ENCODE data around the gene SPTBN1.

SPTBN1 gene

DNA sequence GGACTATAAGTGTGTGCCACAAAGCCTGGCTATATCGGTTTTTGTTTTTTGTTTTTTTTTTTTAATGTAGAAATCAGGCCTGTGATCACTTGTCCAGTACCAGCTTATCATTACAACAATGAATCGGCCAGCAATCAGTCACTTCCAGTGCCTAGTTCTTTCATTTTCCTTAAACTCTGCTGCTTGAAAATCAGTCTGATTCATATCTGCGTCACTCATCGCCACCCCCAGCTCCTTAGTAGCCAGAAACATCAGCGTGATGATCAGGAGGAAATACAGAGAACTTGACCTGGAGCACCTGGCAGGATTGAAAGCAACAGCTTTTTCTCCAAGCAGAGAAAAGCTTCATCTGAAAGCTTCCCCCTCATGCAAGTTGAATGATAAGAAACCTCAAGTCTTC lies 75.4 kb downstream of the SPTBN1 start:
- DNase-seq = no peak

DNA sequence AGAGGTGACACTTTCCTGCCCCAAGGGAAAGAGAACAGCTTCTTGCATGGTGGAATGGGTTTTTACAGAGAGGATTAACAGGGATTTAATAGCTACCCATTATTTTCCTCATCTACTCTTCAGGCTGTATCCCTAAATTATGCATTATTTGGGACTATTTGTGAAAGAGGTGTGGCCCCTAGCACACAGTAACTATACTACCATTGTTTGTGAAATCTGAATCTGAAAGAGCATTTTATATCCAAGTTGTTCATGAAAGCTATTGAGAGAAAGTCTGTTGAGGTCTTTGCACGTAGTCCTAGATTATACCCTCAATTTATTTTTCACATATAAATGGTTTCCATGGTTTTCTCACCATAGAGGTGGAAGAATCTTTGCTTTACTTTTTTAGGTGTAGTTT lies 78.1 kb downstream of the SPTBN1 start:
- no peak for DNase-seq

DNA sequence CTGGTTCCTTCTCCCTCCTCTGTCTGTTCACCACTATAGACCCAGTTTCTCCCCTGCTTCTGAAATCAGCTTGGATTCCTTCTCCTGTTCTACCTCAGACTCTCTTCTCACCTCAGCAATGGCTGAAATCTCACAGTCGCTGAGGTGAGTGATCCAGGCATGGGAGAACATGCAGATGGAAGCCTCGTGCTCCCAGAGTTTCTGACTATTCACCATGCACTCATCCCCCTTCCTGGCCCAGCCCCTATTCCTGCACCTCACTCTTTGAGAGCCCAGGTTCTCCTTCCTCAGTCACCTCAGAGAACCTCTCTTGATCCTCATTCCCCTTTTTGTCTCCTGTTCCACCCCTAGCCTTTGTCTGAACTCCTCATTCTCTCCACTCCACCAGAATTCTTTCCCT lies 78.5 kb downstream of the SPTBN1 start:
- DNase-seq = no peak

DNA sequence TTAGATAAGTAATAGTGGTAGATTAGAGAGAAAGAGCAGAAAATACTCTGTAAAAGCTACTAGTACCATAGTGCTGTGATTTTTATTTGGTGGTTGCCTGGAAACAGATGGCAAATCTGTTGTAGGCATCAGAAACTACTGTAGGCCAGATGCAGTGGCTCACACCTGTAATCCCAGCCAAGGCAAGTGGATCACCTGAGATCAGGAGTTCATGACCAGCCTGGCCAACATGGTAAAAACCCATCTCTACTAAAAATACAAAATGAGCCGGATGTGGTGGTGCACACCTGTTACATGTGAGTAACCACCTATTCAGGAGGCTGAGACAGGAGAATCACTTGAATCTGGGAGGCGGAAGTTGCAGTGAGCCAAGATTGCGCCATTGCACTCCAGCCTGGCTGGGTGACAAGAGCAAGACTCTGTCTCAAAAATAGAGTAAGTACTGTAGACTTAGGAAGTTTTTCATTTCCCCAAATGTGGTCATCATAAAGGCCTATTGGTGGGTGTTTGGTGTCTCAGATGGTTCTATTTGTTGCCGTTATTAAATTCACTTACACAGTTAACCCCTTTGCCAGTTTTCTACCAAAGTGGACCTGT lies 79.6 kb downstream of the SPTBN1 start:
- no peak for DNase-seq

DNA sequence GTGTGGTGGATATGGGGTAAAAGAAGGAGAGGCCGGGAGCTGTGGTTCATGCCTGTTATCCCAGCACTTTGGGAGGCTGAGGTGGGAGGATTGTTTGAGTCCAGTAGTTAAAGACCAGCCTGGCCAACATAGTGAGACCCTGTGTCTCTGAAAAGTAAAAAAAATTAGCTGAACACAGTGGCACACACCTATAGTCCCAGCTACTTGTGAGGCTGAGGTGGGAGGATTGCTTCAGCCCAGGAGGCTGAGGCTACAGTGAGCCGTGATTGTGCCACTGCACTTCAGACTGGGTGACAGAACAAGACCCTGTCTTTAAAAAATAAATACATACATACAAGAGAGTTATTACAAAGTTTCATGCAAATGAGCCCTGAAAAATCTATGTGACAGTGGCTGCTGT lies 80.6 kb downstream of the SPTBN1 start:
- DNase-seq = no peak

DNA sequence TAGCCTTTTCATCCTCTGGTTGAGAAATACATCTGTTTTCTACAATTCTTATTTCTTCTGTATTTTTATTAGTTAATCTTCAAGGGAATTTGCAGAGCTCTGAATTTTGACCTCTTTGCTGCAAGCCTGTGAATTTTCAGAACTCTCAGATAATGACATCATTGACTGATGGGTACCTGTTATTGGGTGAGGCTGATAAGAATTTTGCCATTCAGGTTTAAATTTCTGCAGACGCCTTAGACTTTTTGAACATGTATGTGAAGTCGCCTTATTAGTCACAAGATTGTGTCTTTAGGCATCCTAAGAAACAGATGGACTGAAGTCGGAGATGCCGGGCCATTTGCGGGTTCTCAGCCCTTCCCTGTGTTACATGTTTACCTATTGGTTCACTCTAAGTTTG lies 82.4 kb downstream of the SPTBN1 start:
- no peak for DNase-seq

DNA sequence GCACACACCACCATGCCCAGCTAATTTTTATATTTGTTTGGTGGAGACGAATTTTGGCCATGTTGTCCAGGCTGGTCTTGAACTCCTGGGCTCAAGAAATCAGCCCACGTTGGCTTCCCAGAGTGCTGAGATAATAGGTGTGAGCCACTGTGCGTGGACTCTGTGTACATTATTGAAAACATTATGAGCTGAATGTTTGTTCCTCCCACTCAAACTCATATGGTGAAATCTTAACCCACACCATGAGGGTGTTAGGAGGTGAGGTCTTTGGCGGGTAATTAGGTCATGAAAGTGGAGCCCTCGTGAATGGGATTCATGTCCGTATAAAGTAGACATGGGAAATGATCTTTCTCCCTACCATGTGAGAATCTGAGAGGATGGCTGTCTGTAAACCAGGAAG lies 83.6 kb downstream of the SPTBN1 start:
- DNase-seq = no peak

DNA sequence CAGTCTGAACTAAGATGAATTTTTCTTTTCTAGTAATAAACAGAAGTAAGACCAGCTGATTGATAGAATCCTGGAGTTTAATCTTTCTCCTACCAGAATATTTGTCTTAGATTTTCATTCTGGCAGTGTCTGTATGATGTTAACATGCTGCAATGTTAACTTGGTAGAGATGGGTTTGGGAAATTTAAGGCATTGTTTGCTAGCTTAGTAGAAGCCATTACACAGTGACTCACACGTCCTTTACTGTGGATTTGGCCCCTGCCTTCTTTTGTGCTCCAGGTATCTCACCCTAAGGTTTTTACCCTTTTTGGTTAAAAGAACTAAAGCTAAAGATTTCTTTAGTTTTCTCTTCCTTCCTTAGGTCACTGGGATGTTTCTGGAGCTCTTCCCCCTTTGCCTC lies 84.1 kb downstream of the SPTBN1 start:
- no peak for DNase-seq

DNA sequence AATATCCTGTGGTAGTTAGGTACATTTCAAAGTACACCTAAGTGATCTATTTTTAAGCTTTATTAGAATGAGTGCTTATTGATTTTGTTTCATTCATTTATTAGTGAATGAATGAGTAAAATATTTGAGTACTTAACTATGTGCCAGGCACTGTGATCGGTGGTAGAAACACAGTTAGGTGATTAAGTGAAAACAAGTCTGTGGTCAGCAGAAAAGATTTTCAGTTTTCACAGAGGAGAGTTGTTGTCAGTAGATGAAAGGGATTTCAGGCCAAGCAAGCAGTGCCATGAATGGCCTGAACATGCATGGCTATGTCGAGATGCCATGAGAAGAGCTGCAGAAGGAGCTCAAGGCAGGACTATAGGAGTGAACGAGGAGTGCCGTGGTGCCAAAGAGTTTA lies 85.9 kb downstream of the SPTBN1 start:
- DNase-seq = no peak

DNA sequence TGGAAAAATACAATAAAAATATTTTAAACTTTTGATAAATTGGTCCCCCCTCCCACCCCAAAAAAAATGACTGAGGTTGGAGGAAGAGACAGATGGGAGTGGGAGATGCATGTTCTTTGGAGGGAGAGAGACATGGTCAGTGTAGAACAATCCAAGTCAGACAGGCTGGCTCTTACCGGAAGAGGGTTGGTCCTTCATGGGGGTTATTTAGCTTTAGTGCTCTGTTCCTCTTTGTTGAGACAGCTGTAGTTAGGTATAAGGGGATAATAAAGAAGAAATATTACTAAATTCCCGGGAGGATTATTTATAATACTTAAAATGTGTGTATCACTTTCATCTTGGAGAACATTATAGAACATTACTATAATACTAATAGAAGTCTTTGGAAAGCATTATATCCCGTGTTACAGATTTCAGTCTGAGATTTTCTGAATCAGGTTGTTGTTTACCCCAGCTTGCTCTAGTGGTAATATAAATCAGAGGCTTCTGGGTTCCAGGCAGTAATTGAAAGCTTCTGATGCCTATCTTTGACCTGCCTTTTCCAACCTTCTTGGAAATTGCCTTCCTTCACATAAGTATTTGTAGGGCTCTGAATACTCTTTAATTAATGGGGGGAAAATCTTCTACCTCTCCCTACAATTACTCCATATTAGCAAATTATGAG lies 87.7 kb downstream of the SPTBN1 start:
- DNase-seq = no peak

DNA sequence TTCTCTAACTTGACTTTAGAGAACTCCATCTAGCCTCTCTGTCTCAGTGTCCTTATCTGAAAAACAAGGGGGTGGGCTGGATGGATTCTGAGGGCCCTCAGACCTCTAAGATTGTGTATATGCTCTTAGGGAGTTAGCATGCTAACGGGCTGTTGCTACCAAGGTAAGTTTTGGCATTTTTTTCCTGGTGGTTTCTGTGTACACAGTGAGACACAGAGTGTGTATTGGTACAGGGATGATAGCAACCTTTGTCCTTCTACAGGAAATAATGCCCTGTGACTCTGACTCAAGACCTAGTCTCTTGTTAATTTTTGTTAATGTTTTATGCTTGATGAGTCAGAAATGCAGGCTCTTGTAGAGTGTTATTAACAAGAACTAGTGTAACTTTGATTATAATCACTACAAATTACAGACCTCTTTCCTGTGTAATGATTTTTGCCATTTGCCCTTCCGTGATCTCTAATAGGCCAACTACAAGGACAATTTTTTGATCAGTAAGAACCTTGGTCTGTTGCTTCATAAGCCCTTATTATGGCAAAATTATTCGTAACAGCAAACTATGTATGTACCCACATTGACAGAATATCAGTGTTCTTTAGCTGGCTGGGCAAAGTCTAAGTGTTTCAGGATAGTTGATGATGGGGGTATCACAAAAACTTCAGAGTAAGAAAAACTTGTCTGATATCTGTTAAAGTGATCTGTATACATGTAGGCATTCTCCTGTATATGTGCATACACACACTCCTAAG lies 89.7 kb downstream of the SPTBN1 start:
- no peak for DNase-seq

DNA sequence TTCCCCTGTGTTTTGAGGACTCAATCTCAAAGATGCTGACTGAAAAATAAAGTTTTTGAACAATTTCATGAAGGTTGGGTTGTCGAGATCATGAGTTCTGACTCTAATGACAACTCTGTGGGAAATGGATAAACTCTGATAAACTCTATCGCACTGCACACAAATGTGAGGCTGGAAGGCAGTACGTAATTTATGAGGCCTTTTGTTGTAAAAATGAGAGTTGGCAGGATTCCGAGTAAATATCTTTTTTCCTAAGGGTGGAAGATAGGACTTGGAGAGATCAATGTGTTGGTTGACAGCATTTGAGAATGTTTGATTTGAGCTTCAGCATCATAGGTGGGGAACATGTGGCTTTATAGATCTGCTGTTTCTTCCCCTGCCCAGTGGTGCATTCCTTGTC lies 90.4 kb downstream of the SPTBN1 start:
- DNase-seq = no peak

DNA sequence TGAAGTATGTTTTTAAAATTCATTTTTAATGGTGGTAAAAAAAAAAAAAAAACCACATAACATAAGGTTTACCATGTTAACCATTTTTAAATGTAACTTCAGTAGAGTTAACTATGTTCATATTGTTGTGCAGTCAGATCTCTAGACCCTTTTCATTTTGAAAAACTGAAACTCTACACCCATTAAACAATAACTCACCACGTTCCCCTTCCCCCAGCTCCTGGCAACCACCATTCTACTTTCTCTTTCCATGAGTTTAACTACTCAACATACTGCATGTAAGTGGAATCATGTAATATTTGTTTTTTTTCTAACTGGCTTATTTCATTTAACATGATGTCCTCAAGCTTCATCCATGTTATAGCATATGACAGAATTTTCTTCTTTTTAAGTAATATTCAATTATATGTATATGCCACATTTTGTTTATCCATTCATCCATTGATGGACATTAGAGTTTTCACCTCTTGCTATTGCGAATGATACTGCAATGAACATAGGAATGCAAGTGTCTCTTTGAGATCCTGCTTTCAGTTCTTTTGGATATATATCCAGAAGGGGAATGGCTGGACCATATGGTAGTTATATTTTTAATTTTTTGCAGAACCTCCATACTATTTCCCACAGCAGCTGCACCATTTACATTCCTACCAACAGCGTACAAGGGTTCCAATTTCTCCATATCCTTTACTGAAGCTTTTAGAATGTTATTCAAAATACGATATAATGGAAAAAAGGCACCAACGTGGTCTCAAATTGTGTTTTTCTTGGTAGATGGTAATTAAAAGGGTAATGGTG lies 91.0 kb downstream of the SPTBN1 start:
- no peak for DNase-seq

DNA sequence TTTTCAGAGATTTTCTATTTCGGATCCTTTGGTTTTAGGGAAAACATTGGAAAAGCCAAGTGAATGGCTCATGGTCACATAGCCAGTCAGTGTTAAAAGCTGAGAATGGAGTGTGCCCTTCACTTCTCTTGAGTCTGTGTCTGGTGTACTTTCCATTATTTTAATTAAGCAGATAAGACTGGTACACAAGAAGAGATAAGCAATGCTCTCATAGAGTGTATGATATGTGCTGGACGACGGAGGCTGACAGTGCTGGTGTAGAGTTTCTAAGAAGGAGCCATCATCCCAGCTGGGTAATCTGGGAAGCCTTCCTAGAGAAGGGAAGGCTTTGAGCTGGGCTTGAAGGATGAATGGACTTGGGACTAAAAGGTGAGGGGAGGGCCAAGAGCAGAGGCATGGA lies 93.3 kb downstream of the SPTBN1 start:
- no peak for DNase-seq

DNA sequence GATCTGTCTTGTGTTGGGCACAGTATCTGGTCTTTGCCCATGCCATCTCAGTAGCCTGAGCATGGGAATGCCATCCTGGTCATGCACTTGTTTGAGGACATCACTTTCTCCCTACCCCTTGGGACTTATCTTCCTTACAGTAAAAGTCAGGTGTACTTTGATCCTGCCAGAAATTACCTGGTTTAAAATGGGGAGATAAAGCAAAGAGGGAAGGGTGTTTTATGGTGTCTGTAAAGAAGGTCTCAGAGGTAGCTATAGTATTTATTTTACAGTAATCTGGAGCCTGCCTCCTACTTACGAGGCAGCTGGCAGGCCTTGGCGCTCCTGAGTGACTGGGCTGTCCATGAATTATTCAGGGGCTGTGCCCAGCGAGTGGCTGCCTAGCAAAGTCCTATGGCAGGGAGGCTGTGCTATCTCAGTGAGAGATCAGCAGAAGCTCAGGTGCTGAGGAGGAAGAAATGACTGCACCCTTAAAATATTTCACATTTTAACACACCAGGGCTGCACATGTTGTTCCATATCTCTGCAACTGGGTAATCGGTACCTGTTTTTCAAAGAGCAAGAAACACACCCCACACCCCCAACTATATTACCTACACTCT lies 93.9 kb downstream of the SPTBN1 start:
- no peak for DNase-seq

DNA sequence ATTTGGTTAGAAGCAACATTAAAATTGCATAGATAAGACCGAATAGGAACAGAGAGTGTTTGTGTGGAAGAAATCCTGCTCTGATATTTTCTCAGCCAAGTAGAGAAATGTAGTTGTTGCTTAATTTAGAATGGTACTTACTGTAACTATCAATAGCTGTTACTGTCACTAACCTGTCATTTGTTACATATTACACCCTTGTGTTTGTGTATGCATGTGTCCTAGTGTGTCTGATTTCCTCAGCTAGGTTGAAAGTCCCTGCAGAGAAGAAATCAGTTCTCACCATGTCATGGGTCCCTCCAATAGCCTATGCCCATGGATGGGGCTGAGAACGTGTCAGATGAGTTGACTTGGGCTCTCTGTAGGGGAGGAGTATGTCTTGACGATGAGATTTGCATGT lies 94.4 kb downstream of the SPTBN1 start:
- DNase-seq = no peak

DNA sequence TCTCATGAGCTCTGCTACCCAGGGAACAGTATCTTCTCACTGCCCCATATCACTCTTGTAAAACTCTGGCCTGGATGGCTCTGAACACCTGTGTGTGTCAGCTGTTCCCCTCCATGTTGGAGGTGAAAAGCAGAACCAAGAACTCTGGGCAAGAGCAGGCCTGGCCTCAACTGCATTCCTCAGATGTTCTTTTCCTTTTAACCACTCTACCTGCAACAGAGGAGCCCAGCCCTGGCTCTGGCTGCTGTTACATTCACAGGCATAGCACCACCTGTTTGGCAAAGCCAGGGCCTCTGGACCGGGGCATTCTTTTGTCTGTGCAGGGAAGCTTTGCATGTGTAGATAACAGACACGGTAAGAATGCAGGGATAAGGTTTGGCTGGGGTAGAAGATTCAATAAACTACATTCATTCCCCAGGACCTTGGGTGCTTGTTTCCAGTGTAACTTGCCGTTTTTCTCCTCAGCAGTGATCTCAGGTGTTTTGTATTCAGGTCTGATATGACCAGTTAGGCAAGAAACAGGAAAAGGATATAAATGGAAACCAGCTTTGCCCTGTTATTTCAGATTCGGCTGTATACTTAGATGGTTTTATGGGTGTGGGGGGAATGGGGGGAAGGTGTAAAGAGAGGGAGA lies 95.1 kb downstream of the SPTBN1 start:
- no peak for DNase-seq

DNA sequence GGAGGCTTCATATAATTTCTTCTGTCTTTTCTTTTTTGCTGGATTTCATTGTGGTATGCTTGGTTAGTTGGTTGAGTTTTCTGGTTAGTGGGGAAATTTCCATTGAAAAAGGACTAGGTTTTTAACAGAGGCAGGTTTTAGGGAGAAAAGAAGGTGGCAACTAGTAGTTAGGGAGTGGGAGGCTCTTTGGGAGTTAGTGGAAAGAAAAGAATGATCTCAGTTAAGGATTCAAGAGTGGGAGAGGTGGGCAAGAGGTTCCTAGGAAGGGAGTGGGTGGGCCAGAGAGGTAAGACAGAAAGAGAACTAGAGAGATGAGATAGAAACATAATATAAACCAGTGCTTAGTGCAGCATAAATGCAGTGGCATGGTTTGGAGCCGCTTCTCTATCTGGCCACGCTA lies 96.9 kb downstream of the SPTBN1 start:
- DNase-seq = no peak

DNA sequence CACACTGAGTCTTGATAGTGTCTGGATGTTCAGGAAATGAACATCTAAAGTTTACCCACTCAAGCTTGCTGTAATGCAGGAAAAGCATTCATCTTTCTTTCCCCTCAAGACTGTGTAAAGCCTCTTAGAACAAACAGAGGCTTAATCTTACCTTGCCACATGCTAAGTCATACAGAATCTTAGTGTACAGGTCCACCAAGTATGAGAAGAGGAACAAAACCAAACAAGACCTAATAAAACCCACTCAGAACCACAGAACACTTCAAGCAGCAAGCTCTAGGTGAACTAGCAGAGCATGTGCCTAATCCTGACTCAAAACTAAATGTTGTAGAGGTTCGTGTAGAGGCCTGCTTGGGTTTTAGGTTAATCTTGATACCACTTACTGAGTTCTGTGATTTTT lies 97.6 kb downstream of the SPTBN1 start:
- DNase-seq = no peak

DNA sequence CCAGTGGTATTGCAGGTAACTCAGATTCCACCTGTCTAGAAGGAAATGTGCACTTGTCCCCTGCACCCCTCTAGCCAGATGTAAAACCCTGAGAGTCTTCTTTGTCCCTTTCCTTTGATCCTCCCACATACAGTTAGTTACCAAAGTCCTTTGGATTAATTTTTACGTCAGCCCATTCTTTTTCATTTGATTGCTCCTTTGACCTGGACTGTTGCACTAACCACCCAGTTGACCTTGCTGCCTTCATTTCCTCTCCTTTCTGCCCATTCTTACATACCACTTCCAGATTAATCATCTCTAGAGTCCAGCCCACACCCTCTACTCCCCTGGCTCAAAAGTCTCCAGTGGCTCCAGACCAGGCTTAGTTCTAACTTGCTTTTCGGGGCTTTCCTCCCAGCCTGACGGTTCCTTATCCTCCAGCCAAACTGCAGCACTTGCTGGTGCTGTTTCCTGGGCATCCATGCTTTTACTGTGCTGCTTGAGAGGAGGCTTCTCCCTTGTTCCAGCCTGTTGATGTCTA lies 99.3 kb downstream of the SPTBN1 start:
- DNase-seq = no peak

DNA sequence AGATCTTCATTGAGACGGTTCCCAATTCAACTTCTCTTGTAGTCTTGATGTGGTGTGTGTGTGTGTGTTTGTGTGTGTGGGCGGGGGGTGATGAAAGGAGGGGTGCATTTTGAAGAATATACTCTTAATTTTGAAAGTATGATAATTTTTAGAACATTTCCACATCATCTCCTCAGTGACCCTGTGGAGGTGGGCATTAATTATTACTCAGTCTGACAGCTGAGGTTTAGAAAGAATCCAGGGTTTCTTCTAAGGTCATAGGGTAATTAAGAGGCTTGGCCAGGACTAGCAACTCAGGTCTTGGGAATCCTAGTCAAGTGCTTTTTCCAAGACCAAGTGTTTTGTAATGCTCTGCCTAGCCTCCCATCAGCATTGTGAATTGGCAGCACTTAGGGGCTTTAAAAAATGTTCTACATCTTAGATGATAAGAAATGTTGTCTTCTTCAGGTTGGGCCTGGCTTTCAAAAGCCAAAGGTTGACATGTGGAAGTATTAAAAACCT lies 100.5 kb downstream of the SPTBN1 start:
- no peak for DNase-seq

DNA sequence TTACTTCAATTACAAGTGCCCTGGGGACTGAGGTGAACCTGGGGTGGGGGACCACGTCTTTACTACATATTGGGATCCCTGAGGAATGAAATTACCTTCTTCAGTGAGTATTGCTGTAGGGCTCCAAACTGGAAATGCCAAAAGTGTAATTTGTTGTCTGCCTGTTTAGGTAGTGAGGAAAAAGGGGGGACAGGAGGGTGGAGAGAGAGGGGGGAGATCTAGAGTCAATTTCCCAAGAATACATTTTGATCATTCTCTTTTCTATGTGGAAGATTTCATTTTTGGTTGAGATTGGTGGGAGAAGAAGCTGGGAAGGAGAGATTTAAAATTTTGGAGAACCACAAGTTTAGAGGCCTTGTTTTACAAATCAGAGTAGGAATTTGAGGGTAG lies 101.1 kb downstream of the SPTBN1 start:
- no peak for DNase-seq
